Measurements from ENCODE around the gene TCEA3. TPM values are rescaled to one million over a fixed set of nuclear protein-coding genes. Genes with fewer than 3 reads are reported as not detected.

The TCEA3 gene
- polyA plus RNA-seq, 3 donors: 0.26 to 0.52 TPM; not detected in 1

DNA sequence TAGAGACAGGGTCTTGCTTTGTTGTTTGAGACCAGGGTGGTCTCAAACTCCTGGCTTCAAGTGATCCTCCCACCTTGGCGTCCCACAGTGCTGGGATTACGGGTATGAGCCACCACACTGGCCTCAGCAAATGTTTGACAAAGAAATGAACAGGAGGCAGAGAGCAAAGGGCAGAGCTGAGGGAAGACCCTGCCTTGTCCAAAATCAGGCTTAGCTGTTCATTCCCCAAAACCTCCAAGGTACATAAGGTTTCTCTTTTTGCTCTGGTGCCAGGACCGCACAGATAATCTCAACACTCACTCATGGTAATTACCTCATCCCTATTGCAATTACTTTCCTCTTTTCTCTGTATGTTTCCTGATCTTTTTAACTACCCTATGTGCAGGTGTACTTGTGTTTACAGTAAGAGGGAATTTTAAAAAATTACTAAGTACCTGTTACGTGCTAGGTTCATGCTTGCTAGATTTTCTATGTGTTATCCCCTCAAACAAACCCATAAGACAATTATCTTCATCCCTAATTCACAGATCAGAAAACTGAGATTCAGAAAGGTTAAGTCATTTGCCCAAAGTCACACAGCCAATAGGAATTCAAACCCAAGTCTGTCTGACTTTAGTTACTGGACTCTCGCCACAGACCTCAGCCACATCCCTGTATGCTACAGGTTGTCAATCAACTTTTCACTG lies 47.9 kb upstream of the TCEA3 start:
- 94% methylated on average over 5 of the region's 5 CpGs for WGBS (ENCODE audit: insufficient coverage)
- Histone ChIP-seq H3K9me3 (replicated peaks in 1 of 2; ENCODE audit: control insufficient read depth in 1 of 2, insufficient read depth in 1 of 2, low read length in 2 of 2) (no peaks in the 10 kb centered on the region), H2AFZ (ENCODE audit: insufficient read depth, low read depth, low read length, poor library complexity, severe bottlenecking) (no peak overlapping the region), H3K9ac (ENCODE audit: insufficient read depth, low read length, poor library complexity, severe bottlenecking) (no peak overlapping the region), H3K27me3 (ENCODE audit: control insufficient read depth in 2 of 2, insufficient read depth in 2 of 2, low read length in 2 of 2) (no peaks in the 10 kb centered on the region), H3K4me1 (ENCODE audit: control insufficient read depth in 1 of 2, insufficient read depth in 2 of 2, low read length in 2 of 2) (no peaks in the 10 kb centered on the region), H3K79me2 (ENCODE audit: insufficient read depth, low read length) (no peaks in the 10 kb centered on the region), H3K4me2 (replicated peaks; ENCODE audit: extremely low read depth, low read length, poor library complexity, severe bottlenecking) (no peak overlapping the region), H3K4me3 (replicated peaks in 1 of 3; ENCODE audit: low read depth in 2 of 3, low read length in 3 of 3) (no peak overlapping the region), H3K36me3 (replicated peaks in 1 of 2; ENCODE audit: control insufficient read depth in 1 of 2, insufficient read depth in 2 of 2, low read length in 2 of 2) (no peaks in the 10 kb centered on the region), H4K20me1 (ENCODE audit: insufficient read depth, low read length) (no peaks in the 10 kb centered on the region), H3K27ac (ENCODE audit: low read depth in 1 of 2, low read length in 2 of 2) (no peak overlapping the region)
- peaks cover 0 to 1% (median 0%) of the 10 kb centered on the region in 7 donors for H3K9me3 Mint-ChIP-seq
- no peaks in the 10 kb centered on the region for H3K4me1 Mint-ChIP-seq
- H3K4me3 Mint-ChIP-seq: no peak overlapping the region
- TF ChIP-seq CTCF (IDR thresholded peaks at IDR 0.05): no peak
- H3K27me3 Mint-ChIP-seq (ENCODE audit: low read depth in 3 of 3): peaks cover 5 to 12% (median 8%) of the 10 kb centered on the region in 3 donors
- H3K36me3 Mint-ChIP-seq: no peaks in the 10 kb centered on the region
- DNase-seq: no peak
- intact Hi-C loops (cut with micrococcal nuclease): no loop called here
- no peak overlapping the region for H3K27ac Mint-ChIP-seq

DNA sequence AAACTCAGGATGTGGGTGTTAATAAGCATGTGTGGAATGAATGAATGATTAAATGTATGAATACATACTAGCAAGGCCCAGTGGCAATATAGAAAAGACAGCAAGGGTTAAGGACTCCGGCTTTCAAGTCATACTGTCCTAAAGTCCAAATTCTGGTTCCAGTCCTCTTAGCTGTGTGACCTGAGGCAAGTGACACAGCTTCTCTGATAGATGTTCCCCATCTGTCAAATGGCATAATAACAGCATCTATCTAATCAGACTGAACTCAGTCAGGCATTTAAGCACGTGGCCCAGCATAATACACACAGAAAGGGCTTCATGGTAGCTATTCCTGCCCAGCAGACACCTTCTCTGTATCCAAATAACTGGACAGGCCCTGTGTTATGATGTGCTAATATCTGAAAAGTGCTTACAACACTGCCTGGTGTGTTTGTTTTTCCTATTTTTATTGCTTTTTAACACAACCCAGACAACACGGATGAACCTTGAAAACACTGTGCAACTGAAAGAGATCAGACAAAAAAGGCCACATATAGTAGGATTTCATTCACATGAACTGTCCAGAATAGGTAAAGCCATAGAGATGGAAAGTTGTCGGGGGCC lies 47.0 kb upstream of the TCEA3 start:
- H3K4me3 ChIP-seq (replicated peaks in 1 of 3; ENCODE audit: low read depth in 2 of 3, low read length in 3 of 3): no peak overlapping the region
- H3K9ac ChIP-seq (ENCODE audit: insufficient read depth, low read length, poor library complexity, severe bottlenecking): no peak overlapping the region
- DNase-seq: no peak
- no peak overlapping the region for H3K4me2 ChIP-seq (replicated peaks; ENCODE audit: extremely low read depth, low read length, poor library complexity, severe bottlenecking)
- peaks cover 0 to 1% (median 0%) of the 10 kb centered on the region in 7 donors for H3K9me3 Mint-ChIP-seq
- no peak overlapping the region for H3K4me3 Mint-ChIP-seq
- H3K27me3 ChIP-seq (ENCODE audit: control insufficient read depth in 2 of 2, insufficient read depth in 2 of 2, low read length in 2 of 2): no peaks in the 10 kb centered on the region
- no peaks in the 10 kb centered on the region for H3K79me2 ChIP-seq (ENCODE audit: insufficient read depth, low read length)
- 82% methylated on average over 2 of the region's 4 CpGs for WGBS (ENCODE audit: insufficient coverage)
- no peaks in the 10 kb centered on the region for H3K4me1 Mint-ChIP-seq
- no peaks in the 10 kb centered on the region for H3K9me3 ChIP-seq (replicated peaks in 1 of 2; ENCODE audit: control insufficient read depth in 1 of 2, insufficient read depth in 1 of 2, low read length in 2 of 2)
- no peak overlapping the region for H3K27ac Mint-ChIP-seq
- H3K27me3 Mint-ChIP-seq (ENCODE audit: low read depth in 3 of 3): peaks cover 5 to 11% (median 8%) of the 10 kb centered on the region in 3 donors
- H4K20me1 ChIP-seq (ENCODE audit: insufficient read depth, low read length): no peaks in the 10 kb centered on the region
- no peaks in the 10 kb centered on the region for H3K36me3 ChIP-seq (replicated peaks in 1 of 2; ENCODE audit: control insufficient read depth in 1 of 2, insufficient read depth in 2 of 2, low read length in 2 of 2)
- H3K4me1 ChIP-seq (ENCODE audit: control insufficient read depth in 1 of 2, insufficient read depth in 2 of 2, low read length in 2 of 2): no peaks in the 10 kb centered on the region
- H2AFZ ChIP-seq (ENCODE audit: insufficient read depth, low read depth, low read length, poor library complexity, severe bottlenecking): no peak overlapping the region
- intact Hi-C loops (cut with micrococcal nuclease): no loop called here
- no peaks in the 10 kb centered on the region for H3K36me3 Mint-ChIP-seq
- H3K27ac ChIP-seq (ENCODE audit: low read depth in 1 of 2, low read length in 2 of 2): no peak overlapping the region
- no peak for TF ChIP-seq CTCF (IDR thresholded peaks at IDR 0.05)

All from CD14-positive monocyte (primary cell).